ENCODE measurements around the gene ARID4B.
"Not testable (repeated sequence)": the region's sequence is repeated elsewhere in the genome, so short reads cannot be mapped to it uniquely, and the experiment has no call there.

Gene ARID4B

GRCh38 chr1:235270625-235271024 is 57.4 kb downstream of the ARID4B start:
- DNase-seq (ENCODE audit: low spot score), result peak; percentile 9

- DNase-seq (ENCODE audit: low spot score), result not testable (repeated sequence)
Observed at GRCh38 chr1:235269990-235270389, 58.0 kb downstream of the ARID4B start.

GRCh38 chr1:235268379-235269125 is 59.4 kb downstream of the ARID4B start:
- no peak for DNase-seq (ENCODE audit: low spot score)

- DNase-seq (ENCODE audit: low spot score), result no peak
Observed at GRCh38 chr1:235266967-235267366, 61.0 kb downstream of the ARID4B start.

GRCh38 chr1:235266325-235266724 is 61.7 kb downstream of the ARID4B start:
- DNase-seq (ENCODE audit: low spot score), result no peak

GRCh38 chr1:235265900-235266299 is 62.1 kb downstream of the ARID4B start:
- DNase-seq (ENCODE audit: low spot score), result no peak

GRCh38 chr1:235264327-235264726 is 63.7 kb downstream of the ARID4B start:
- DNase-seq (ENCODE audit: low spot score), result no peak

- no peak for DNase-seq (ENCODE audit: low spot score)
Observed at GRCh38 chr1:235262539-235262938, 65.4 kb downstream of the ARID4B start.

- no peak for DNase-seq (ENCODE audit: low spot score)
Observed at GRCh38 chr1:235261243-235261642, 66.7 kb downstream of the ARID4B start.

- DNase-seq (ENCODE audit: low spot score), result no peak
Observed at GRCh38 chr1:235259133-235259778, 68.7 kb downstream of the ARID4B start.

- DNase-seq (ENCODE audit: low spot score), result not testable (repeated sequence)
Observed at GRCh38 chr1:235258068-235258467, 69.9 kb downstream of the ARID4B start.

GRCh38 chr1:235254721-235255120 is 73.3 kb downstream of the ARID4B start:
- no peak for DNase-seq (ENCODE audit: low spot score)

- DNase-seq (ENCODE audit: low spot score), result peak; percentile 29
Observed at GRCh38 chr1:235253219-235253962, 74.6 kb downstream of the ARID4B start.

- DNase-seq (ENCODE audit: low spot score), result no peak
Observed at GRCh38 chr1:235250430-235250829, 77.5 kb downstream of the ARID4B start.

- DNase-seq (ENCODE audit: low spot score), result no peak
Observed at GRCh38 chr1:235246022-235246948, 81.7 kb downstream of the ARID4B start.

GRCh38 chr1:235244974-235245592 is 82.9 kb downstream of the ARID4B start:
- DNase-seq (ENCODE audit: low spot score), result no peak

GRCh38 chr1:235240960-235241359 is 87.0 kb downstream of the ARID4B start:
- no peak for DNase-seq (ENCODE audit: low spot score)

- DNase-seq (ENCODE audit: low spot score), result no peak
Observed at GRCh38 chr1:235239851-235240250, 88.1 kb downstream of the ARID4B start.

- DNase-seq (ENCODE audit: low spot score), result no peak
Observed at GRCh38 chr1:235238558-235238957, 89.4 kb downstream of the ARID4B start.

- no peak for DNase-seq (ENCODE audit: low spot score)
Observed at GRCh38 chr1:235236128-235236527, 91.9 kb downstream of the ARID4B start.

- DNase-seq (ENCODE audit: low spot score), result no peak
Observed at GRCh38 chr1:235229868-235230267, 98.1 kb downstream of the ARID4B start.

Measured in germinal center (tissue), 1 donor.